Lung (tissue), 12 donors: ENCODE results near the gene ACAT2. TPM values are rescaled to one million over a fixed set of nuclear protein-coding genes. Genes with fewer than 3 reads are reported as not detected.

Experiments used
- ATAC-seq: fragments of 200-7000 bp; cut with Tn5 transposase; one replicate; pipeline ENCODE4 v1.9.1; 2020; ENCODE audit warnings: moderate number of reproducible peaks; ENCODE audit not compliant: insufficient read depth, low FRiP score
- DNase-seq, 3 donors: peaks; one replicate each; pipeline ENCODE4 v3.0.0-alpha.2; 2013 to 2017
- H3K27ac ChIP-seq, 2 donors: one replicate each; pipeline ENCODE4 v1.5.1; 2013; ENCODE audit warnings: mild to moderate bottlenecking in 2 of 2, moderate library complexity in 2 of 2, control low read depth in 1 of 2, inconsistent platforms in 1 of 2, low read depth in 1 of 2, low read length in 1 of 2
- H3K27me3 ChIP-seq, 3 donors: one replicate each; pipeline ENCODE4 v1.5.1; 2013; ENCODE audit warnings: low read length in 2 of 3; ENCODE audit not compliant: control insufficient read depth in 3 of 3, insufficient read depth in 3 of 3
- H3K36me3 ChIP-seq, 4 donors: one replicate each; pipeline ENCODE4 v1.5.1; 2013; ENCODE audit warnings: low read length in 4 of 4, mild to moderate bottlenecking in 1 of 4, moderate library complexity in 1 of 4; ENCODE audit not compliant: control insufficient read depth in 4 of 4, insufficient read depth in 4 of 4
- H3K4me1 ChIP-seq, 5 donors: one replicate each; pipeline ENCODE4 v1.5.1; 2013; ENCODE audit warnings: low read length in 5 of 5, mild to moderate bottlenecking in 2 of 5, moderate library complexity in 1 of 5; ENCODE audit not compliant: control insufficient read depth in 5 of 5, insufficient read depth in 5 of 5
- H3K4me3 ChIP-seq: one replicate; pipeline ENCODE4 v1.5.1; 2013; ENCODE audit warnings: mild to moderate bottlenecking, control low read depth, moderate library complexity
- H3K9ac ChIP-seq, 2 donors: one replicate each; pipeline ENCODE4 v1.5.1; 2013; ENCODE audit warnings: low read length in 2 of 2, control low read depth in 1 of 2; ENCODE audit not compliant: insufficient read depth in 1 of 2
- H3K9me3 ChIP-seq, 4 donors: one replicate each; pipeline ENCODE4 v1.5.1; 2013; ENCODE audit warnings: low read length in 3 of 4, mild to moderate bottlenecking in 1 of 4, moderate library complexity in 1 of 4; ENCODE audit not compliant: control insufficient read depth in 4 of 4, insufficient read depth in 3 of 4
- WGBS, 2 donors: extraction: QIAGEN DNeasy Blood & Tissue Kit; methylation state at CpG; one replicate each; pipeline ENCODE4 v1.1.7; 2013; 5-methylcytosine and 5-hydroxymethylcytosine counted together
- polyA plus RNA-seq, 2 donors: library from polyadenylated mRNA; stranded (reverse); fragments of 200-250 nt; gene quantifications; one replicate each; pipeline ENCODE4 v1.2.1, GENCODE V29; 2013
- total RNA-seq, 2 donors: library from RNA; depleted of rRNA in 1 of 2; stranded (reverse); fragments of >200 nt in 1 of 2; gene quantifications; one replicate each; pipeline ENCODE4 v1.2.1, GENCODE V29; 2014 to 2021
- TF ChIP-seq, protein P1 (sequence below): IDR thresholded peaks from 2 replicates; pipeline ENCODE4 v1.5.1; 2012; ENCODE audit warnings: mild to moderate bottlenecking; ENCODE audit errors: control extremely low read depth, extremely low read depth
- donor health status: control.
- donor health status: control.
- donor health status: Bipolar disorder and iron deficiency.
- donor health status: healthy.
- donor health status: DM: yes; HTN: yes; CAD: no.

ACAT2 gene
- total and polyA plus RNA-seq, 4 donors: 20.8 to 84.4 (median 67.6) TPM

DNA sequence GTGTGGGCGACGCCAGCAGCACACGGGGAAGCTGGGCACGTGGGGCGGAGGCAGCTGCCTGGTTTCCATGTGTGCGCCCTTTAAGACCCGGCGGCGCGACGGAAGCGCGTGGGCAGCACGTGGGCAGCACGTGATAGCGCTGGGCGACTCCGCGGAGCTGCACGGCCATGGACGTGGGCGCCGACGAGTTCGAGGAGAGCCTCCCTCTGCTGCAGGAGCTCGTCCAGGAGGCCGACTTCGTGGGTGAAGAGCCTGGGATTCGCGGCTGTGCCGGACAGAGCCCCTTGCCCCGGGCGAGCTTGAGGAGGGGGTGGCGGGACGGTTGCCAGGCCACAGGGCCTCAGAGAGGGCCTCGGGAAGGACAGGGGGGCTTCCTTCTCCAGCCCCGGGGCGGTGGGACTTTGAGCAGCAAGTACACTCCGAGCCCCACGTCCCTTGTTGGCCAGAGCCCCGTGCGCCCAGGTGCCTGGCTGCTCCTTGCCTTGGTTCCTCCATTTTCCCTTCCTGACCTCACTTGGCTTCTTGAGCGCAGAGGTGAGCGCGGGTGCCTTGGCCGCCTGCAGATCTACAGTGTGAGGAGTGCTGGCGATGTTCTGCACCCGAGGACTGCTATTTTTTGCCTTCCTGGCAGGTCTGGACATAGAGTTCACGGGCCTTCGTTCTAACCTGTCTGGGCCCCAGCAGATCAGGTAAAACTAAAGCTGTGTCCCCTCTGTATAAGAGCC is 38.5 kb downstream of the ACAT2 start, which contains the start of gene PNLDC1:
TSS of gene PNLDC1 (plus strand) at position 136 of the 725 bp plus-strand sequence. CDS start at position 168, 32 bp downstream.
- no peak for DNase-seq
- H3K27ac ChIP-seq: no peak within 1 kb of the TSS
- WGBS, 2 donors: 93 to 94% methylated on average over 50 of the region's 50 CpGs
- peaks cover 8 to 22% (median 12%) of the 10 kb centered on the region in 4 donors for H3K36me3 ChIP-seq
- peaks cover 0 to 7% (median 0%) of the 10 kb centered on the region in 5 donors for H3K4me1 ChIP-seq
- H3K9ac ChIP-seq: no peak within 1 kb of the TSS
- H3K4me3 ChIP-seq: no peak within 1 kb of the TSS
- ATAC-seq: no peak
- no peaks in the 10 kb centered on the region for H3K9me3 ChIP-seq
- no peaks in the 10 kb centered on the region for H3K27me3 ChIP-seq
- TF ChIP-seq, protein P1, sequence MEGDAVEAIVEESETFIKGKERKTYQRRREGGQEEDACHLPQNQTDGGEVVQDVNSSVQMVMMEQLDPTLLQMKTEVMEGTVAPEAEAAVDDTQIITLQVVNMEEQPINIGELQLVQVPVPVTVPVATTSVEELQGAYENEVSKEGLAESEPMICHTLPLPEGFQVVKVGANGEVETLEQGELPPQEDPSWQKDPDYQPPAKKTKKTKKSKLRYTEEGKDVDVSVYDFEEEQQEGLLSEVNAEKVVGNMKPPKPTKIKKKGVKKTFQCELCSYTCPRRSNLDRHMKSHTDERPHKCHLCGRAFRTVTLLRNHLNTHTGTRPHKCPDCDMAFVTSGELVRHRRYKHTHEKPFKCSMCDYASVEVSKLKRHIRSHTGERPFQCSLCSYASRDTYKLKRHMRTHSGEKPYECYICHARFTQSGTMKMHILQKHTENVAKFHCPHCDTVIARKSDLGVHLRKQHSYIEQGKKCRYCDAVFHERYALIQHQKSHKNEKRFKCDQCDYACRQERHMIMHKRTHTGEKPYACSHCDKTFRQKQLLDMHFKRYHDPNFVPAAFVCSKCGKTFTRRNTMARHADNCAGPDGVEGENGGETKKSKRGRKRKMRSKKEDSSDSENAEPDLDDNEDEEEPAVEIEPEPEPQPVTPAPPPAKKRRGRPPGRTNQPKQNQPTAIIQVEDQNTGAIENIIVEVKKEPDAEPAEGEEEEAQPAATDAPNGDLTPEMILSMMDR: no peak

DNA sequence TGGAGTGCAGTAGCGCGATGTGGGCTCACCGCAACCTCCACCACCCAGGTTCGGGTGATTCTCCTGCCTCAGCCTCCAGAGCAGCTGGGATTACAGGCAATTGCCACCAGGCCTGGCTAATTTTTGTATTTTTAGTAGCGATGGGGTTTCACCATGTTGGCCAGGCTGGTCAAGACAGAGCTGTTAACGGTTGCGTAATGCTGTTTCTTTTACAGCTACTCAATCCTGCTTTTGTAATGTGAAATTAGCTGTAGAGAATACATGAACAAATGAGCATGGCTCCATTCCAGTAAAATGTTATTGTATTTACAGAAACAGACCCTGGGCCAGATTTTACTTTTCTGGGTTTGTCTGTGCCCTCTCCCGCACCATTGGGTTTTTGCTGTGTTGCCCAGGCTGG is 40.1 kb downstream of the ACAT2 start:
- peak in 2 of 3 donors; percentile 19 to 75 for DNase-seq
- H3K27me3 ChIP-seq: no peaks in the 10 kb centered on the region
- 64 to 77% methylated on average over 8 of the region's 8 CpGs for WGBS, 2 donors

DNA sequence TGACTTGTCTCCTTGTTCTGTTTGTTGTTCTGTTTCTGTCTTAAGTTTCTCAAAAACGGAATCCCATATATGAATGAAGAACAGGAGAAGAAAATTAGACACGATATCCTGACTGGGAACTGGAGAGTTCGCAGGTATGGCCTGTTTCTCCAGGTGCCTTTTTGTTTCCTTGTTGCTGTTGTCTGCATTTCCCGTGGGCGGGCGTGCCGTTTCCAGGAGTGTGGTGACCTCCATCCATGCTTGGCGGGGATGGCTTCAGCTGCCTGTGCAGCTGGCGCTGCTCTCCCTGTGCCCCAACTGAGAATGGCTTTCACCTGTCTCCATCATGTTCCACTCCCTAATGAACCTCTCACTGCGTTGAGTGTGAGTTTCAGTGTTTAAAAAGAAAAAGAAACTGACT is 42.7 kb downstream of the ACAT2 start:
- ATAC-seq (no peak), DNase-seq (no peak)
- H3K4me3 ChIP-seq: no peak overlapping the region
- no peak overlapping the region for H3K9ac ChIP-seq
- no peaks in the 10 kb centered on the region for H3K27me3 ChIP-seq
- TF ChIP-seq, protein P1: no peak
- H3K9me3 ChIP-seq: no peaks in the 10 kb centered on the region
- WGBS, 2 donors: 94% methylated on average over 10 of the region's 10 CpGs
- H3K36me3 ChIP-seq: peaks cover 0 to 3% (median 1%) of the 10 kb centered on the region in 4 donors
- H3K27ac ChIP-seq: no peak overlapping the region
- H3K4me1 ChIP-seq: peaks cover 0 to 7% (median 0%) of the 10 kb centered on the region in 5 donors

More for the DNA sequence above, 40.1 kb downstream of the ACAT2 start:
- TF ChIP-seq, protein P1: no peak
- Histone ChIP-seq H3K9me3 (no peaks in the 10 kb centered on the region), H3K4me1 (peaks cover 0 to 7% (median 0%) of the 10 kb centered on the region in 5 donors), H3K36me3 (peaks cover 8 to 20% (median 12%) of the 10 kb centered on the region in 4 donors), H3K27ac (no peak overlapping the region), H3K4me3 (no peak overlapping the region), H3K9ac (no peak overlapping the region)
- ATAC-seq: no peak
